Endothelial cell (in vitro differentiated cells): ENCODE measurements around the gene ZNF614. TPM values are rescaled to one million over a fixed set of nuclear protein-coding genes. Genes with fewer than 3 reads are reported as not detected.
"Not testable (repeated sequence)": the region's sequence is repeated elsewhere in the genome, so short reads cannot be mapped to it uniquely, and the experiment has no call there.

ENCODE experiments used
- DNase-seq: peaks from one replicate; pipeline ENCODE4 v3.0.0; 2021; ENCODE audit warnings: low spot score
- H3K27ac Mint-ChIP-seq: one replicate; pipeline ENCODE4 v1.8.0; 2021; ENCODE audit warnings: mixed read lengths, inconsistent platforms; ENCODE audit not compliant: unreplicated experiment
- H3K27me3 Mint-ChIP-seq: one replicate; pipeline ENCODE4 v1.8.0; 2021; ENCODE audit warnings: mild to moderate bottlenecking, moderate library complexity, mixed read lengths, inconsistent platforms; ENCODE audit not compliant: unreplicated experiment
- H3K36me3 Mint-ChIP-seq: one replicate; pipeline ENCODE4 v1.8.0; 2021; ENCODE audit warnings: mild to moderate bottlenecking, low read depth, mixed read lengths, inconsistent platforms; ENCODE audit not compliant: unreplicated experiment
- H3K4me1 Mint-ChIP-seq: one replicate; pipeline ENCODE4 v1.8.0; 2021; ENCODE audit warnings: mild to moderate bottlenecking, mixed read lengths, inconsistent platforms; ENCODE audit not compliant: unreplicated experiment
- H3K4me3 Mint-ChIP-seq: one replicate; pipeline ENCODE4 v1.8.0; 2021; ENCODE audit warnings: mild to moderate bottlenecking, mixed read lengths, inconsistent platforms; ENCODE audit not compliant: unreplicated experiment
- H3K9me3 Mint-ChIP-seq: one replicate; pipeline ENCODE4 v1.8.0; 2021; ENCODE audit warnings: mixed read lengths, inconsistent platforms; ENCODE audit not compliant: unreplicated experiment
- CTCF ChIP-seq: fragments of 200-600 bp; sonication (generic); IDR thresholded peaks from one replicate; pipeline ENCODE4 v1.5.0; 2021; ENCODE audit warnings: antibody characterized with exemption; ENCODE audit not compliant: unreplicated experiment
- long read RNA-seq: library from polyadenylated mRNA; unstranded; transcript quantifications from one replicate; pipeline ENCODE4 v2.0.0, GENCODE V29; 2020; ENCODE audit not compliant: unreplicated experiment
- total RNA-seq: library from RNA; stranded (reverse); fragmentation: NEBNext Ultra II Directional; extraction: Animal tissue kit (Norgen Biotek cat#: 25700); gene quantifications from one replicate; pipeline ENCODE4 v1.2.1, GENCODE V29; 2021; ENCODE audit not compliant: unreplicated experiment

Gene ZNF614
- 12.1 TPM for total RNA-seq
- long read RNA-seq, full-length matches to known transcripts = 5 of 5 reads
- long read RNA-seq, partial matches to known transcripts = 0 of 5 reads
- long read RNA-seq, other reads (novel, unspliced or antisense) = 0 of 5 reads

- TF ChIP-seq CTCF = no peak
- peak within 1 kb of the TSS; percentile 99 for H3K4me3 Mint-ChIP-seq
Observed at GRCh38 chr19:52028027-52028779, at the start of gene ZNF614. Gene ZNF614 (minus strand): TSS chr19:52028379. CDS start chr19:52025745, 2,634 bp downstream.

GRCh38 chr19:52070496-52070895 lies 42.3 kb upstream of the ZNF614 start:
- Mint-ChIP-seq H3K36me3 (peaks cover 90% of the 10 kb centered on the region), H3K27ac (no peak overlapping the region), H3K9me3 (peaks cover 41% of the 10 kb centered on the region), H3K4me1 (no peaks in the 10 kb centered on the region), H3K27me3 (peaks cover 10% of the 10 kb centered on the region), H3K4me3 (peak overlapping the region; percentile 76)
- no peak for TF ChIP-seq CTCF
- DNase-seq = no peak

More at GRCh38 chr19:52028027-52028779, at the start of gene ZNF614:
- peak within 1 kb of the TSS; percentile 92 for H3K27ac Mint-ChIP-seq
- peaks cover 1% of the 10 kb centered on the region for H3K27me3 Mint-ChIP-seq
- DNase-seq = peak; percentile 87
- H3K9me3 Mint-ChIP-seq = peaks cover 4% of the 10 kb centered on the region
- peaks cover 45% of the 10 kb centered on the region for H3K36me3 Mint-ChIP-seq
- peaks cover 24% of the 10 kb centered on the region for H3K4me1 Mint-ChIP-seq

GRCh38 chr19:52069653-52070052 lies 41.5 kb upstream of the ZNF614 start:
- H3K27ac Mint-ChIP-seq = no peak overlapping the region
- H3K4me3 Mint-ChIP-seq = peak overlapping the region; percentile 81
- H3K9me3 Mint-ChIP-seq = peaks cover 48% of the 10 kb centered on the region
- H3K27me3 Mint-ChIP-seq = peaks cover 6% of the 10 kb centered on the region
- no peak for TF ChIP-seq CTCF
- H3K36me3 Mint-ChIP-seq = peaks cover 90% of the 10 kb centered on the region
- H3K4me1 Mint-ChIP-seq = no peaks in the 10 kb centered on the region
- no peak for DNase-seq

- no peaks in the 10 kb centered on the region for H3K4me1 Mint-ChIP-seq
- TF ChIP-seq CTCF = no peak
- peak overlapping the region; percentile 52 for H3K4me3 Mint-ChIP-seq
- peaks cover 86% of the 10 kb centered on the region for H3K36me3 Mint-ChIP-seq
- peaks cover 57% of the 10 kb centered on the region for H3K9me3 Mint-ChIP-seq
- no peak overlapping the region for H3K27ac Mint-ChIP-seq
- peaks cover 7% of the 10 kb centered on the region for H3K27me3 Mint-ChIP-seq
- DNase-seq = no peak
Observed at GRCh38 chr19:52066258-52066863, 38.2 kb upstream of the ZNF614 start.

GRCh38 chr19:52065399-52065798 lies 37.2 kb upstream of the ZNF614 start:
- H3K9me3 Mint-ChIP-seq = peaks cover 56% of the 10 kb centered on the region
- H3K4me3 Mint-ChIP-seq = peak overlapping the region; percentile 52
- H3K36me3 Mint-ChIP-seq = peaks cover 83% of the 10 kb centered on the region
- DNase-seq = no peak
- H3K27ac Mint-ChIP-seq = no peak overlapping the region
- TF ChIP-seq CTCF = no peak
- H3K27me3 Mint-ChIP-seq = peaks cover 5% of the 10 kb centered on the region
- H3K4me1 Mint-ChIP-seq = no peaks in the 10 kb centered on the region

GRCh38 chr19:52056480-52056879 lies 28.3 kb upstream of the ZNF614 start:
- not testable (repeated sequence) for H3K27ac Mint-ChIP-seq

GRCh38 chr19:52051736-52052135 lies 23.6 kb upstream of the ZNF614 start:
- H3K27ac Mint-ChIP-seq, DNase-seq, H3K4me1 Mint-ChIP-seq, H3K4me3 Mint-ChIP-seq: not testable (repeated sequence)
- peaks cover 25% of the 10 kb centered on the region for H3K36me3 Mint-ChIP-seq
- H3K9me3 Mint-ChIP-seq = peaks cover 15% of the 10 kb centered on the region
- peaks cover 18% of the 10 kb centered on the region for H3K27me3 Mint-ChIP-seq

More at GRCh38 chr19:52056480-52056879, 28.3 kb upstream of the ZNF614 start:
- not testable (repeated sequence) for H3K27me3 Mint-ChIP-seq, DNase-seq, H3K4me1 Mint-ChIP-seq
- peaks cover 25% of the 10 kb centered on the region for H3K9me3 Mint-ChIP-seq
- peaks cover 40% of the 10 kb centered on the region for H3K36me3 Mint-ChIP-seq
- H3K4me3 Mint-ChIP-seq = peak overlapping the region; percentile 17
